Parathyroid adenoma (tissue), 2 donors: Measurements from ENCODE around the gene SCCPDH.

Source experiments
- H2AFZ ChIP-seq: fragments of 300-600 bp; sonication (generic); one replicate; pipeline ENCODE4 v1.7.0; 2017; ENCODE audit warnings: antibody characterized with exemption, mild to moderate bottlenecking
- H3K27ac ChIP-seq: fragments of 300-600 bp; sonication (generic); one replicate; pipeline ENCODE4 v1.7.0; 2017
- H3K27me3 ChIP-seq: fragments of 300-600 bp; sonication (generic); one replicate; pipeline ENCODE4 v1.7.0; 2017; ENCODE audit warnings: low read length; ENCODE audit not compliant: control insufficient read depth, insufficient read depth
- H3K36me3 ChIP-seq: fragments of 300-600 bp; sonication (generic); one replicate; pipeline ENCODE4 v1.7.0; 2017; ENCODE audit warnings: low read length; ENCODE audit not compliant: control insufficient read depth, insufficient read depth
- H3K4me1 ChIP-seq: fragments of 300-600 bp; sonication (generic); one replicate; pipeline ENCODE4 v1.7.0; 2017; ENCODE audit warnings: control low read depth
- H3K4me2 ChIP-seq: fragments of 300-600 bp; sonication (generic); one replicate; pipeline ENCODE4 v1.7.0; 2017; ENCODE audit warnings: low read length
- H3K4me3 ChIP-seq: fragments of 300-600 bp; sonication (generic); one replicate; pipeline ENCODE4 v1.7.0; 2017; ENCODE audit warnings: low read depth, low read length
- H3K79me2 ChIP-seq: fragments of 300-600 bp; sonication (generic); one replicate; pipeline ENCODE4 v1.7.0; 2017; ENCODE audit warnings: control low read depth
- H3K9ac ChIP-seq: fragments of 300-600 bp; sonication (generic); one replicate; pipeline ENCODE4 v1.7.0; 2017; ENCODE audit warnings: mild to moderate bottlenecking
- H3K9me3 ChIP-seq: fragments of 300-600 bp; sonication (generic); one replicate; pipeline ENCODE4 v1.7.0; 2017; ENCODE audit warnings: low read length; ENCODE audit not compliant: control insufficient read depth
- CTCF ChIP-seq: fragments of 300-600 bp; sonication (generic); IDR thresholded peaks from one replicate; pipeline ENCODE4 v1.7.0; 2017; ENCODE audit warnings: antibody characterized with exemption, mild to moderate bottlenecking
- donor health status: primary hyperparathyroidism.

The SCCPDH gene

GRCh38 chr1:246801241-246802020 lies 77.2 kb downstream of the SCCPDH start:
- no peak for TF ChIP-seq CTCF

DNA sequence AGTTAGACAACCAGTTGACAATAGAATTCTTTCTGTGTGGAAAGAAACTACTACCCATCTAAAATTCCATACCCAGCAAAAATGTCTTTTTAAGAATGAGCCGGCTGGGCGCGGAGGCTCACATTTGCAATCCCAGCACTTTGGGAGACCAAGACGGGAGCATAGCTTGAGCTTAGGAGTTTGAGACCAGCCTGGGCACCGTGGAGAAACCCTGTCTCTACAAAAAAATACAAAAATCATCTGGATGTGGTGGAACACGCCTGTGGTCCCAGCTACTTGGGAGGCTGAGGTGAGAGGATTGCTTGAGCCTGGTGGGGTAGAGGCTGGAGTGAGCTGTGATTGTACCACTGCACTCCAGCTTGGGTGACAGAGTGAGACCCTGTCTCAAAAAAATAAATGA lies 79.2 kb downstream of the SCCPDH start:
- H3K27me3 ChIP-seq, result no peaks in the 10 kb centered on the region
- H3K9ac ChIP-seq, result no peak overlapping the region
- no peak overlapping the region for H3K4me2 ChIP-seq
- no peaks in the 10 kb centered on the region for H3K79me2 ChIP-seq
- no peaks in the 10 kb centered on the region for H3K4me1 ChIP-seq
- H2AFZ ChIP-seq, result no peak overlapping the region
- no peak for TF ChIP-seq CTCF
- H3K9me3 ChIP-seq, result no peaks in the 10 kb centered on the region
- no peak overlapping the region for H3K4me3 ChIP-seq
- no peaks in the 10 kb centered on the region for H3K36me3 ChIP-seq
- no peak overlapping the region for H3K27ac ChIP-seq

More at GRCh38 chr1:246801241-246802020, 77.2 kb downstream of the SCCPDH start:
- H3K27ac ChIP-seq, result no peak overlapping the region
- no peak overlapping the region for H3K4me2 ChIP-seq
- no peak overlapping the region for H2AFZ ChIP-seq
- no peak overlapping the region for H3K9ac ChIP-seq
- no peaks in the 10 kb centered on the region for H3K9me3 ChIP-seq
- no peaks in the 10 kb centered on the region for H3K79me2 ChIP-seq
- no peaks in the 10 kb centered on the region for H3K4me1 ChIP-seq
- H3K27me3 ChIP-seq, result no peaks in the 10 kb centered on the region
- H3K4me3 ChIP-seq, result no peak overlapping the region
- H3K36me3 ChIP-seq, result no peaks in the 10 kb centered on the region

GRCh38 chr1:246803883-246804282 lies 79.7 kb downstream of the SCCPDH start:
- Histone ChIP-seq H3K4me3 (no peak overlapping the region), H3K9me3 (no peaks in the 10 kb centered on the region), H3K79me2 (no peaks in the 10 kb centered on the region), H3K27me3 (no peaks in the 10 kb centered on the region), H3K27ac (no peak overlapping the region), H3K36me3 (no peaks in the 10 kb centered on the region), H3K9ac (no peak overlapping the region), H3K4me1 (no peaks in the 10 kb centered on the region), H3K4me2 (no peak overlapping the region), H2AFZ (no peak overlapping the region)
- TF ChIP-seq CTCF, result no peak

GRCh38 chr1:246805135-246805716 lies 81.0 kb downstream of the SCCPDH start:
- Histone ChIP-seq H3K36me3 (no peaks in the 10 kb centered on the region), H2AFZ (no peak overlapping the region), H3K27ac (no peak overlapping the region), H3K4me1 (no peaks in the 10 kb centered on the region), H3K79me2 (no peaks in the 10 kb centered on the region), H3K9me3 (no peaks in the 10 kb centered on the region), H3K4me3 (no peak overlapping the region), H3K9ac (no peak overlapping the region), H3K27me3 (no peaks in the 10 kb centered on the region), H3K4me2 (no peak overlapping the region)
- TF ChIP-seq CTCF, result no peak

DNA sequence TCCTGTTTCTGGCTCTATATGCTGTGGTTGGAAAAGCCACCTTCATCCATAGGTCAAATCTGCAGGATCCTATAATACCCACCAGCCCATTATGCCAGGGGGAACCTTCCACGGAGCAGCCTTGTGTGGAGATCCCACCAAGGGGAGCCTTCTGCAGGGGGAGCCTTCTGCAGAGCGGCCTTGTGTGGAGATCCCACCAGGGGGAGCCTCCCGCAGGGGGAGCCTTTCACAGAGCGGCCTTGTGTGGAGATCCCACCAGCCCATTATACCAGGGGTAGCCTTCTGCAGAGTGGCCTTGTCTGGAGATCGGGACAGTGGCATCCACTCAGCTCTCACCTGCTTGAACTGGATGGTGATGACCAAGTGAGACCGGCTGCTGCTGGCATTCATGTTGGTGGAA lies 85.3 kb downstream of the SCCPDH start:
- no peak for TF ChIP-seq CTCF
- H3K27ac ChIP-seq, result no peak overlapping the region
- H3K36me3 ChIP-seq, result no peaks in the 10 kb centered on the region
- no peaks in the 10 kb centered on the region for H3K27me3 ChIP-seq
- H3K4me1 ChIP-seq, result no peaks in the 10 kb centered on the region
- H3K9me3 ChIP-seq, result no peaks in the 10 kb centered on the region
- no peaks in the 10 kb centered on the region for H3K79me2 ChIP-seq
- no peak overlapping the region for H2AFZ ChIP-seq
- no peak overlapping the region for H3K4me3 ChIP-seq
- no peak overlapping the region for H3K9ac ChIP-seq
- H3K4me2 ChIP-seq, result no peak overlapping the region
